ENCODE data around the gene IKBIP.

DNA sequence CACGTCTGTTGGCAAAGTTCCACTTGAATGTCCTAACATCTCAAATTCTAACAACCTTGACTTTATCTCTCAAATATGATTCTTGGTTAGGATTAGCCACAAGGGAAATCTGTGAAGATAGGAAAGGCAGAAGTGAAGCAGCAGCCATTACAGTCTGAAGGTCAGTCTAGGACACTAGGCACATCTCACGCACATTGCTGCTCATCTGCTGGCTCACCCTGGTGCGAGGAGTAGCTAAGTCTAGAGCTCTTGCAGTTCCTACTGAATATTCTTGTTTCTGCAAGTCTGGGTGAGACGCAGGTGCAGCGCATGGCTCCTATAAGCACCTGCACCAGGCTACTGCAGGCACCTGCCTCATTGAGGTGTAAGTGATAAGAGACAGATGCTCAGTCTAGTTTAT, 57.5 kb downstream of the IKBIP start:
- TF ChIP-seq, protein P1, sequence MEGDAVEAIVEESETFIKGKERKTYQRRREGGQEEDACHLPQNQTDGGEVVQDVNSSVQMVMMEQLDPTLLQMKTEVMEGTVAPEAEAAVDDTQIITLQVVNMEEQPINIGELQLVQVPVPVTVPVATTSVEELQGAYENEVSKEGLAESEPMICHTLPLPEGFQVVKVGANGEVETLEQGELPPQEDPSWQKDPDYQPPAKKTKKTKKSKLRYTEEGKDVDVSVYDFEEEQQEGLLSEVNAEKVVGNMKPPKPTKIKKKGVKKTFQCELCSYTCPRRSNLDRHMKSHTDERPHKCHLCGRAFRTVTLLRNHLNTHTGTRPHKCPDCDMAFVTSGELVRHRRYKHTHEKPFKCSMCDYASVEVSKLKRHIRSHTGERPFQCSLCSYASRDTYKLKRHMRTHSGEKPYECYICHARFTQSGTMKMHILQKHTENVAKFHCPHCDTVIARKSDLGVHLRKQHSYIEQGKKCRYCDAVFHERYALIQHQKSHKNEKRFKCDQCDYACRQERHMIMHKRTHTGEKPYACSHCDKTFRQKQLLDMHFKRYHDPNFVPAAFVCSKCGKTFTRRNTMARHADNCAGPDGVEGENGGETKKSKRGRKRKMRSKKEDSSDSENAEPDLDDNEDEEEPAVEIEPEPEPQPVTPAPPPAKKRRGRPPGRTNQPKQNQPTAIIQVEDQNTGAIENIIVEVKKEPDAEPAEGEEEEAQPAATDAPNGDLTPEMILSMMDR (IDR thresholded peaks at IDR 0.05; ENCODE audit: poor library complexity, severe bottlenecking): no peak
- TF ChIP-seq RAD21 (conservative IDR thresholded peaks at IDR 0.05) (no peak), POLR2AphosphoS5 (IDR thresholded peaks at IDR 0.05) (no peak)
